IMR-90 (cell line): ENCODE results near the gene ADGRF5. TPM values are rescaled to one million over a fixed set of nuclear protein-coding genes. Genes with fewer than 3 reads are reported as not detected.

Experiments
- ATAC-seq: fragments of 200-7000 bp; cut with Tn5 transposase; 2 replicates; pipeline ENCODE4 v1.9.1; 2020; ENCODE audit warnings: low read depth, mild to moderate bottlenecking, moderate library complexity
- BruUV-seq: library from RNA; stranded (reverse); fragments of 400-500 nt; replicated peaks from 2 replicates; lab custom pipeline; 2021; lab: Mats Ljungman, UMichigan
- CTCF ChIA-PET: fragments of 300-600 bp; formaldehyde crosslinking; extraction: SDS; loops from one replicate; lab custom pipeline; 2021; ENCODE audit warnings: antibody characterized with exemption; lab: Yijun Ruan, JAX
- POLR2A ChIA-PET: fragments of 300-600 bp; sonication (Branson Sonifier 250); formaldehyde crosslinking; loops from one replicate; lab custom pipeline; 2022; ENCODE audit warnings: antibody characterized with exemption; ENCODE audit not compliant: unreplicated experiment; lab: Charles Lee
- DNase-seq: peaks from one replicate; pipeline ENCODE4 v3.0.0; 2013
- H2AFZ ChIP-seq: replicated peaks from 2 replicates; pipeline ENCODE3; 2013; ENCODE audit warnings: low read length, mild to moderate bottlenecking; ENCODE audit not compliant: poor library complexity
- H2AK5ac ChIP-seq: 2 replicates; pipeline ENCODE4 v1.6.1; 2013; ENCODE audit warnings: low read depth, low read length, inconsistent platforms
- H2AK9ac ChIP-seq: replicated peaks from 2 replicates; pipeline ENCODE3; 2013; ENCODE audit warnings: mild to moderate bottlenecking, low read depth, low read length, moderate library complexity; ENCODE audit not compliant: poor library complexity
- H2BK120ac ChIP-seq: 2 replicates; pipeline ENCODE4 v1.6.1; 2013; ENCODE audit warnings: low read depth, low read length, inconsistent platforms
- H2BK15ac ChIP-seq: 3 replicates; pipeline ENCODE4 v1.6.1; 2013; ENCODE audit warnings: low read depth, low read length, inconsistent platforms
- H2BK20ac ChIP-seq: 2 replicates; pipeline ENCODE4 v1.6.1; 2013; ENCODE audit warnings: low read depth, mild to moderate bottlenecking, inconsistent platforms, low read length, moderate library complexity
- H2BK5ac ChIP-seq: 2 replicates; pipeline ENCODE4 v1.6.1; 2013; ENCODE audit warnings: mild to moderate bottlenecking, low read depth, low read length, inconsistent platforms; ENCODE audit not compliant: poor library complexity, severe bottlenecking
- H3K14ac ChIP-seq: replicated peaks from 2 replicates; pipeline ENCODE4 v1.6.1; 2013; ENCODE audit warnings: low read depth, low read length, inconsistent platforms
- H3K18ac ChIP-seq: 2 replicates; pipeline ENCODE4 v1.6.1; 2013; ENCODE audit warnings: low read depth, low read length, control low read depth
- H3K23ac ChIP-seq: 2 replicates; pipeline ENCODE4 v1.6.1; 2013; ENCODE audit warnings: low read depth, low read length, inconsistent platforms
- H3K27ac ChIP-seq: 2 replicates; pipeline ENCODE4 v1.5.1; 2013; ENCODE audit warnings: mild to moderate bottlenecking, control low read depth, low read length; ENCODE audit not compliant: insufficient read depth
- H3K27me3 ChIP-seq: 2 replicates; pipeline ENCODE4 v1.6.1; 2013; ENCODE audit warnings: low read length; ENCODE audit not compliant: control insufficient read depth, insufficient read depth
- H3K36me3 ChIP-seq: 2 replicates; pipeline ENCODE4 v1.6.1; 2013; ENCODE audit warnings: low read length, mixed read lengths; ENCODE audit not compliant: control insufficient read depth, insufficient read depth
- H3K4ac ChIP-seq: 2 replicates; pipeline ENCODE4 v1.6.1; 2013; ENCODE audit warnings: low read depth, low read length, inconsistent platforms
- H3K4me1 ChIP-seq: 2 replicates; pipeline ENCODE4 v1.6.1; 2013; ENCODE audit warnings: low read length, mixed read lengths; ENCODE audit not compliant: control insufficient read depth, insufficient read depth
- H3K4me2 ChIP-seq: 2 replicates; pipeline ENCODE4 v1.6.1; 2013; ENCODE audit warnings: low read depth, mild to moderate bottlenecking, control low read depth, low read length, moderate library complexity
- H3K4me3 ChIP-seq: 2 replicates; pipeline ENCODE4 v1.5.1; 2013; ENCODE audit warnings: low read depth, mild to moderate bottlenecking, control low read depth, low read length, moderate library complexity; ENCODE audit not compliant: insufficient read depth
- H3K56ac ChIP-seq: 2 replicates; pipeline ENCODE4 v1.6.1; 2013; ENCODE audit warnings: low read length, inconsistent platforms; ENCODE audit not compliant: insufficient read depth; ENCODE audit errors: extremely low read depth
- H3K79me1 ChIP-seq, 2 experiments: 2 replicates each; pipeline ENCODE4 v1.6.1; 2013; ENCODE audit warnings: low read length in 2 of 2, inconsistent platforms in 1 of 2, low read depth in 1 of 2
- H3K9ac ChIP-seq: 2 replicates; pipeline ENCODE4 v1.6.1; 2013; ENCODE audit warnings: low read depth, low read length, control low read depth
- H3K9me1 ChIP-seq: 2 replicates; pipeline ENCODE4 v1.6.1; 2013; ENCODE audit warnings: low read length, inconsistent platforms; ENCODE audit not compliant: insufficient read depth
- H3K9me3 ChIP-seq: 2 replicates; pipeline ENCODE4 v1.6.1; 2013; ENCODE audit warnings: low read length; ENCODE audit not compliant: control insufficient read depth, insufficient read depth
- H4K20me1 ChIP-seq: 2 replicates; pipeline ENCODE4 v1.6.1; 2013; ENCODE audit warnings: low read length, inconsistent platforms; ENCODE audit not compliant: insufficient read depth
- H4K5ac ChIP-seq: 2 replicates; pipeline ENCODE4 v1.6.1; 2013; ENCODE audit warnings: mild to moderate bottlenecking, low read depth, low read length, control low read depth
- H4K8ac ChIP-seq, 2 experiments: 2 replicates each; pipeline ENCODE4 v1.6.1; 2013; ENCODE audit warnings: low read depth in 2 of 2, low read length in 2 of 2, control low read depth in 1 of 2, inconsistent platforms in 1 of 2
- H4K91ac ChIP-seq: 2 replicates; pipeline ENCODE4 v1.6.1; 2013; ENCODE audit warnings: low read depth, low read length, inconsistent platforms; ENCODE audit not compliant: insufficient read depth
- BHLHE40 ChIP-seq: fragments of 150-350 bp; IDR thresholded peaks from 2 replicates; pipeline ENCODE4 v1.6.1; 2016; ENCODE audit warnings: mild to moderate bottlenecking, low read depth, low read length
- CEBPB ChIP-seq: IDR thresholded peaks from 2 replicates; pipeline ENCODE4 v1.6.1; 2012; ENCODE audit warnings: low read depth, low read length, improper control_type of control experiment
- CHD1 ChIP-seq: IDR thresholded peaks from 2 replicates; pipeline ENCODE4 v1.6.1; 2012; ENCODE audit warnings: low read depth, low read length, improper control_type of control experiment
- FOS ChIP-seq: fragments of 150-350 bp; IDR thresholded peaks from 2 replicates; pipeline ENCODE4 v1.6.1; 2016; ENCODE audit warnings: low read depth, low read length
- MAFK ChIP-seq: IDR thresholded peaks from 2 replicates; pipeline ENCODE4 v1.6.1; 2012; ENCODE audit warnings: low read depth, low read length, improper control_type of control experiment
- MAZ ChIP-seq: IDR thresholded peaks from 2 replicates; pipeline ENCODE4 v1.6.1; 2012; ENCODE audit warnings: low read depth, mild to moderate bottlenecking, low read length, improper control_type of control experiment, moderate library complexity, borderline replicate concordance
- NFE2L2 ChIP-seq: fragments of 150-350 bp; IDR thresholded peaks from 2 replicates; pipeline ENCODE4 v1.6.1; 2016; ENCODE audit warnings: low read depth, mild to moderate bottlenecking, low read length
- POLR2A ChIP-seq: IDR thresholded peaks from 2 replicates; pipeline ENCODE4 v1.6.1; 2012; ENCODE audit warnings: mild to moderate bottlenecking, low read depth, low read length
- RAD21 ChIP-seq: IDR thresholded peaks from 2 replicates; pipeline ENCODE4 v1.6.1; 2012; ENCODE audit warnings: low read length, improper control_type of control experiment
- RCOR1 ChIP-seq: IDR thresholded peaks from 2 replicates; pipeline ENCODE4 v1.6.1; 2012; ENCODE audit warnings: mild to moderate bottlenecking, low read length, improper control_type of control experiment; ENCODE audit not compliant: insufficient replicate concordance
- SMC3 ChIP-seq: fragments of 150-350 bp; IDR thresholded peaks from 2 replicates; pipeline ENCODE4 v1.6.1; 2016; ENCODE audit warnings: low read depth, mild to moderate bottlenecking, antibody characterized with exemption, low read length, moderate library complexity
- WGBS, 2 experiments: methylation state at CpG; one replicate each; pipeline versions ENCODE4 v1.1.5 to v1.1.7; 2013; ENCODE audit warnings: missing lambda C conversion rate in 2 of 2; ENCODE audit not compliant: insufficient read length in 1 of 2; ENCODE audit errors: extremely low coverage in 2 of 2; 5-methylcytosine and 5-hydroxymethylcytosine counted together
- dilution Hi-C: fragments of 300-500 bp; cut with HindIII; formaldehyde crosslinking; loops from one replicate; pipeline ENCODE4 v1.14.3; 2018; ENCODE audit warnings: low sequenced_read_pairs; ENCODE audit not compliant: unreplicated experiment
- in situ Hi-C: fragments of 300-500 bp; cut with MboI; formaldehyde crosslinking; loops from 3 replicates; pipeline ENCODE4 v1.14.3; 2019; ENCODE audit warnings: low sequenced_read_pairs, inconsistent platforms, mixed read lengths
- intact Hi-C: fragments of 100-400 bp; cut with micrococcal nuclease; formaldehyde crosslinking; loops from 2 replicates; pipeline ENCODE4 v1.10.0; 2022
- polyA plus RNA-seq, 3 experiments: library from polyadenylated mRNA; depleted of rRNA; stranded (reverse); fragments of >200 nt; gene quantifications; 2 replicates each; pipeline ENCODE4 v1.2.3, GENCODE V29; 2012; ENCODE audit warnings: low replicate concordance in 1 of 3
- total RNA-seq: library from RNA; depleted of rRNA; stranded (reverse); fragments of >200 nt; gene quantifications from 2 replicates; pipeline ENCODE4 v1.2.3, GENCODE V29; 2012
- TF ChIP-seq, protein P1 (sequence below): fragments of 150-350 bp; IDR thresholded peaks from 2 replicates; pipeline ENCODE4 v1.6.1; 2016; ENCODE audit warnings: low read depth, mild to moderate bottlenecking, low read length, moderate library complexity, borderline replicate concordance
- TF ChIP-seq, protein P2 (sequence below): conservative IDR thresholded peaks from 2 replicates; pipeline ENCODE4 v1.5.1; 2012; ENCODE audit warnings: mild to moderate bottlenecking, low read depth, low read length, improper control_type of control experiment
- TF ChIP-seq, protein P3 (sequence below): fragments of 150-350 bp; IDR thresholded peaks from 2 replicates; pipeline ENCODE4 v1.6.1; 2017; ENCODE audit warnings: mild to moderate bottlenecking, antibody characterized with exemption, low read length, low read depth

The ADGRF5 gene
- total and polyA plus RNA-seq, 2 of the 4 experiments (the other 2 are of a cell fraction): not detected

DNA sequence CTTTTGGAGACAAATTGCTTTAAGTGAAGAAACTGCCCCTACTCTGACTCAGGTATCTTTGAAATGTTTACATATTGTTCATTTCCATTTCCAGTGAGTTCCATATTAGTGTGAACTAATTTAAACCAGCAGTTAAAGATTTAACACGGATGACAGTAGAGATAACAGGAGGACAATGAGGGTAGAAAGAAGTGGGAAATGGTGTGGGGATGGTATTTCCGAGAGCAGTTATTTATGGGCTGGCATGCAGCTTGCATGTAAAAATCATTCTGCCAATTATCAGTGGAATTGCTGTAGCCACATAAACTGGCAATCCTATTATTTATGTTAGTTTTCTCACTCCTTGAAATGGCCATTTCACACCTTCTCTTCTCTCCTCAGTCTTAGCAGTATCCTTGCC, 8.6 kb upstream of the ADGRF5 start:
- H4K20me1 ChIP-seq: no peaks in the 10 kb centered on the region
- no peak overlapping the region for H2BK120ac ChIP-seq
- dilution Hi-C loops: no loop called here
- no peak overlapping the region for H4K5ac ChIP-seq
- ChIA-PET POLR2A (no interaction called here), CTCF (no interaction called here)
- DNase-seq (no peak), ATAC-seq (no peak)
- H3K4me2 ChIP-seq: no peak overlapping the region
- WGBS, 2 experiments: no CpG with 5 or more reads among the region's 2 CpGs
- no peak overlapping the region for H3K14ac ChIP-seq
- in situ Hi-C loops: no loop called here
- no peak overlapping the region for H3K23ac ChIP-seq
- no peak overlapping the region for H3K4ac ChIP-seq
- H3K36me3 ChIP-seq: no peaks in the 10 kb centered on the region
- no peak overlapping the region for H3K9ac ChIP-seq
- H2AFZ ChIP-seq: no peak overlapping the region
- H3K4me1 ChIP-seq: no peaks in the 10 kb centered on the region
- TF ChIP-seq SMC3 (no peak), MAFK (no peak), MAZ (no peak), BHLHE40 (no peak), FOS (no peak), NFE2L2 (no peak), RCOR1 (no peak), CHD1 (no peak), RAD21 (no peak), POLR2A (no peak), CEBPB (no peak)
- TF ChIP-seq, protein P1, sequence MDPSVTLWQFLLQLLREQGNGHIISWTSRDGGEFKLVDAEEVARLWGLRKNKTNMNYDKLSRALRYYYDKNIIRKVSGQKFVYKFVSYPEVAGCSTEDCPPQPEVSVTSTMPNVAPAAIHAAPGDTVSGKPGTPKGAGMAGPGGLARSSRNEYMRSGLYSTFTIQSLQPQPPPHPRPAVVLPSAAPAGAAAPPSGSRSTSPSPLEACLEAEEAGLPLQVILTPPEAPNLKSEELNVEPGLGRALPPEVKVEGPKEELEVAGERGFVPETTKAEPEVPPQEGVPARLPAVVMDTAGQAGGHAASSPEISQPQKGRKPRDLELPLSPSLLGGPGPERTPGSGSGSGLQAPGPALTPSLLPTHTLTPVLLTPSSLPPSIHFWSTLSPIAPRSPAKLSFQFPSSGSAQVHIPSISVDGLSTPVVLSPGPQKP: no peak
- TF ChIP-seq, protein P2, sequence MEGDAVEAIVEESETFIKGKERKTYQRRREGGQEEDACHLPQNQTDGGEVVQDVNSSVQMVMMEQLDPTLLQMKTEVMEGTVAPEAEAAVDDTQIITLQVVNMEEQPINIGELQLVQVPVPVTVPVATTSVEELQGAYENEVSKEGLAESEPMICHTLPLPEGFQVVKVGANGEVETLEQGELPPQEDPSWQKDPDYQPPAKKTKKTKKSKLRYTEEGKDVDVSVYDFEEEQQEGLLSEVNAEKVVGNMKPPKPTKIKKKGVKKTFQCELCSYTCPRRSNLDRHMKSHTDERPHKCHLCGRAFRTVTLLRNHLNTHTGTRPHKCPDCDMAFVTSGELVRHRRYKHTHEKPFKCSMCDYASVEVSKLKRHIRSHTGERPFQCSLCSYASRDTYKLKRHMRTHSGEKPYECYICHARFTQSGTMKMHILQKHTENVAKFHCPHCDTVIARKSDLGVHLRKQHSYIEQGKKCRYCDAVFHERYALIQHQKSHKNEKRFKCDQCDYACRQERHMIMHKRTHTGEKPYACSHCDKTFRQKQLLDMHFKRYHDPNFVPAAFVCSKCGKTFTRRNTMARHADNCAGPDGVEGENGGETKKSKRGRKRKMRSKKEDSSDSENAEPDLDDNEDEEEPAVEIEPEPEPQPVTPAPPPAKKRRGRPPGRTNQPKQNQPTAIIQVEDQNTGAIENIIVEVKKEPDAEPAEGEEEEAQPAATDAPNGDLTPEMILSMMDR: no peak
- TF ChIP-seq, protein P3, sequence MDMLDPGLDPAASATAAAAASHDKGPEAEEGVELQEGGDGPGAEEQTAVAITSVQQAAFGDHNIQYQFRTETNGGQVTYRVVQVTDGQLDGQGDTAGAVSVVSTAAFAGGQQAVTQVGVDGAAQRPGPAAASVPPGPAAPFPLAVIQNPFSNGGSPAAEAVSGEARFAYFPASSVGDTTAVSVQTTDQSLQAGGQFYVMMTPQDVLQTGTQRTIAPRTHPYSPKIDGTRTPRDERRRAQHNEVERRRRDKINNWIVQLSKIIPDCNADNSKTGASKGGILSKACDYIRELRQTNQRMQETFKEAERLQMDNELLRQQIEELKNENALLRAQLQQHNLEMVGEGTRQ: no peak
- H3K27ac ChIP-seq: no peak overlapping the region
- H3K27me3 ChIP-seq: no peaks in the 10 kb centered on the region
- no TSS peak for BruUV-seq
- H2BK15ac ChIP-seq: no peak overlapping the region
- H3K4me3 ChIP-seq: no peak overlapping the region
- intact Hi-C loops: no loop called here
- no peaks in the 10 kb centered on the region for H3K79me1 ChIP-seq
- no peak overlapping the region for H2AK9ac ChIP-seq
- H2BK5ac ChIP-seq: no peak overlapping the region
- H3K9me3 ChIP-seq: no peaks in the 10 kb centered on the region
- no peak overlapping the region for H4K8ac ChIP-seq
- H2BK20ac ChIP-seq: no peak overlapping the region
- H4K91ac ChIP-seq: no peak overlapping the region
- H3K18ac ChIP-seq: no peak overlapping the region
- no peak overlapping the region for H3K56ac ChIP-seq
- H2AK5ac ChIP-seq: no peak overlapping the region
- no peaks in the 10 kb centered on the region for H3K9me1 ChIP-seq
